Neural progenitor cell (in vitro differentiated cells): Measurements from ENCODE around the gene BSND. TPM values are rescaled to one million over a fixed set of nuclear protein-coding genes. Genes with fewer than 3 reads are reported as not detected.

Experiments
- DNase-seq: peaks from one replicate; pipeline ENCODE4 v3.0.0-alpha.2; 2016; ENCODE audit warnings: low spot score
- H2AFZ ChIP-seq: fragments of 200-600 bp; sonication (generic); replicated peaks from 2 replicates; pipeline ENCODE4 v1.6.1; 2016; ENCODE audit warnings: antibody characterized with exemption
- H3F3A ChIP-seq: fragments of 200-600 bp; sonication (generic); 2 replicates; pipeline ENCODE4 v1.6.1; 2016; ENCODE audit warnings: antibody characterized with exemption, low read depth
- H3K27ac ChIP-seq: fragments of 200-600 bp; sonication (generic); 2 replicates; pipeline ENCODE4 v1.5.1; 2016; ENCODE audit warnings: mild to moderate bottlenecking
- H3K27me3 ChIP-seq: fragments of 200-600 bp; sonication (generic); 2 replicates; pipeline ENCODE4 v1.6.1; 2016; ENCODE audit warnings: mild to moderate bottlenecking, moderate library complexity
- H3K36me3 ChIP-seq: fragments of 200-600 bp; sonication (generic); 2 replicates; pipeline ENCODE4 v1.5.1; 2016
- H3K4me1 ChIP-seq: fragments of 200-600 bp; sonication (generic); 2 replicates; pipeline ENCODE4 v1.6.1; 2016; ENCODE audit warnings: mixed run types
- H3K4me2 ChIP-seq: fragments of 200-600 bp; sonication (generic); 2 replicates; pipeline ENCODE4 v1.6.1; 2016
- H3K4me3 ChIP-seq: fragments of 200-600 bp; sonication (generic); 2 replicates; pipeline ENCODE4 v1.5.1; 2016
- H3K79me2 ChIP-seq: fragments of 200-600 bp; sonication (generic); 2 replicates; pipeline ENCODE4 v1.6.1; 2016; ENCODE audit warnings: low read depth
- H3K9ac ChIP-seq: fragments of 200-600 bp; sonication (generic); 2 replicates; pipeline ENCODE4 v1.6.1; 2016
- H3K9me3 ChIP-seq: fragments of 200-600 bp; sonication (generic); 2 replicates; pipeline ENCODE4 v1.5.1; 2016; ENCODE audit warnings: low read depth
- H4K20me1 ChIP-seq: fragments of 200-600 bp; sonication (generic); 2 replicates; pipeline ENCODE4 v1.6.1; 2016; ENCODE audit warnings: low read depth
- H3K27ac Mint-ChIP-seq: 3 replicates; pipeline ENCODE4 v1.8.0; 2021; ENCODE audit warnings: mixed read lengths
- H3K27me3 Mint-ChIP-seq: 2 replicates; pipeline ENCODE4 v1.8.0; 2022; ENCODE audit warnings: low read depth, mild to moderate bottlenecking, inconsistent platforms, moderate library complexity, mixed read lengths; ENCODE audit not compliant: insufficient read depth
- H3K36me3 Mint-ChIP-seq: 3 replicates; pipeline ENCODE4 v1.8.0; 2021; ENCODE audit warnings: mixed read lengths
- H3K4me1 Mint-ChIP-seq: 3 replicates; pipeline ENCODE4 v1.8.0; 2021; ENCODE audit warnings: mixed read lengths
- H3K4me3 Mint-ChIP-seq: 3 replicates; pipeline ENCODE4 v1.8.0; 2021; ENCODE audit warnings: mild to moderate bottlenecking, moderate library complexity, mixed read lengths
- H3K9me3 Mint-ChIP-seq: 3 replicates; pipeline ENCODE4 v1.8.0; 2020; ENCODE audit warnings: mixed read lengths
- EZH2 ChIP-seq: fragments of 200-600 bp; sonication (generic); IDR thresholded peaks from 2 replicates; pipeline ENCODE4 v1.6.1; 2017; ENCODE audit warnings: antibody characterized with exemption, mild to moderate bottlenecking, moderate library complexity
- EZH2phosphoT487 ChIP-seq: fragments of 200-600 bp; sonication (generic); IDR thresholded peaks from 2 replicates; pipeline ENCODE4 v1.6.1; 2017; ENCODE audit warnings: antibody characterized with exemption
- total RNA-seq: library from RNA; depleted of rRNA; stranded (reverse); fragments of >200 nt; gene quantifications from 2 replicates; pipeline ENCODE4 v1.2.3, GENCODE V29; 2015; ENCODE audit warnings: low replicate concordance
- TF ChIP-seq, protein P1 (sequence below): fragments of 200-600 bp; sonication (generic); IDR thresholded peaks from 2 replicates; pipeline ENCODE4 v1.5.1; 2017; ENCODE audit warnings: antibody characterized with exemption, mild to moderate bottlenecking

The BSND gene
- total RNA-seq, 1 donor from 2014 or later, result not detected

DNA sequence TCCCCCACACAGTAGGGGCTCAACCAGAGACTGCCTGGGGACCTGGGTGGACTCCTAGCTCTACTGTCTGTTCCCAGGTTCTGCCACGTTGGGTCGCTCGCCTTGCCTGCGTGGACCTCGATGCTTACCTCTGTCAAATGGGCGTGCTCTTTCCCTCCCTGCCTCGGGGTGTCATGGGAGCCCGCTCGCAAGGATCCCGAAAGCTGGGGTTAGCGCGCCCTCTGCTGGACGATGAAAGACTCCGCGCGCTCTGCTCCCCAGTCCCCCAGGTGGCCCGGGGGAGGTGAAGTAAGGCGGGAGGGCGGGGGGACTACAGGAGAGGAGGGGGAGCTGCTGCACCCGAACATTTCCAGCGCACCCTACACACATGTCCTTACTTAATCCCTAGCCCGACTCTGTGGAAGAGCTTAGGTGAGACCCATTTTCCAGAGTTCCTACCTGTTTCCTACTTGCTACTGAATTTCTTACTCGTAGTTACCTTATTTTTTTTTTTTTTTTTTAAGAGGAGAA lies 2.3 kb upstream of the BSND start:
- Mint-ChIP-seq H3K4me3 (peak overlapping the region; percentile 64), H3K36me3 (no peaks in the 10 kb centered on the region), H3K4me1 (peaks cover 32% of the 10 kb centered on the region), H3K9me3 (no peaks in the 10 kb centered on the region), H3K27ac (no peak overlapping the region), H3K27me3 (peaks cover 38% of the 10 kb centered on the region)
- Histone ChIP-seq H3K27ac (no peak overlapping the region), H3F3A (peaks cover 9% of the 10 kb centered on the region), H2AFZ (peak overlapping the region; percentile 66), H3K9ac (no peak overlapping the region), H3K4me2 (peak overlapping the region; percentile 82), H3K79me2 (no peaks in the 10 kb centered on the region), H3K4me1 (peaks cover 14% of the 10 kb centered on the region), H3K27me3 (peaks cover 62% of the 10 kb centered on the region), H4K20me1 (peaks cover 2% of the 10 kb centered on the region), H3K36me3 (no peaks in the 10 kb centered on the region), H3K9me3 (no peaks in the 10 kb centered on the region), H3K4me3 (peak overlapping the region; percentile 47)
- peak; percentile 89 for DNase-seq
- TF ChIP-seq EZH2, result no peak
- TF ChIP-seq, protein P1, sequence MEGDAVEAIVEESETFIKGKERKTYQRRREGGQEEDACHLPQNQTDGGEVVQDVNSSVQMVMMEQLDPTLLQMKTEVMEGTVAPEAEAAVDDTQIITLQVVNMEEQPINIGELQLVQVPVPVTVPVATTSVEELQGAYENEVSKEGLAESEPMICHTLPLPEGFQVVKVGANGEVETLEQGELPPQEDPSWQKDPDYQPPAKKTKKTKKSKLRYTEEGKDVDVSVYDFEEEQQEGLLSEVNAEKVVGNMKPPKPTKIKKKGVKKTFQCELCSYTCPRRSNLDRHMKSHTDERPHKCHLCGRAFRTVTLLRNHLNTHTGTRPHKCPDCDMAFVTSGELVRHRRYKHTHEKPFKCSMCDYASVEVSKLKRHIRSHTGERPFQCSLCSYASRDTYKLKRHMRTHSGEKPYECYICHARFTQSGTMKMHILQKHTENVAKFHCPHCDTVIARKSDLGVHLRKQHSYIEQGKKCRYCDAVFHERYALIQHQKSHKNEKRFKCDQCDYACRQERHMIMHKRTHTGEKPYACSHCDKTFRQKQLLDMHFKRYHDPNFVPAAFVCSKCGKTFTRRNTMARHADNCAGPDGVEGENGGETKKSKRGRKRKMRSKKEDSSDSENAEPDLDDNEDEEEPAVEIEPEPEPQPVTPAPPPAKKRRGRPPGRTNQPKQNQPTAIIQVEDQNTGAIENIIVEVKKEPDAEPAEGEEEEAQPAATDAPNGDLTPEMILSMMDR, result peak; percentile 94

DNA sequence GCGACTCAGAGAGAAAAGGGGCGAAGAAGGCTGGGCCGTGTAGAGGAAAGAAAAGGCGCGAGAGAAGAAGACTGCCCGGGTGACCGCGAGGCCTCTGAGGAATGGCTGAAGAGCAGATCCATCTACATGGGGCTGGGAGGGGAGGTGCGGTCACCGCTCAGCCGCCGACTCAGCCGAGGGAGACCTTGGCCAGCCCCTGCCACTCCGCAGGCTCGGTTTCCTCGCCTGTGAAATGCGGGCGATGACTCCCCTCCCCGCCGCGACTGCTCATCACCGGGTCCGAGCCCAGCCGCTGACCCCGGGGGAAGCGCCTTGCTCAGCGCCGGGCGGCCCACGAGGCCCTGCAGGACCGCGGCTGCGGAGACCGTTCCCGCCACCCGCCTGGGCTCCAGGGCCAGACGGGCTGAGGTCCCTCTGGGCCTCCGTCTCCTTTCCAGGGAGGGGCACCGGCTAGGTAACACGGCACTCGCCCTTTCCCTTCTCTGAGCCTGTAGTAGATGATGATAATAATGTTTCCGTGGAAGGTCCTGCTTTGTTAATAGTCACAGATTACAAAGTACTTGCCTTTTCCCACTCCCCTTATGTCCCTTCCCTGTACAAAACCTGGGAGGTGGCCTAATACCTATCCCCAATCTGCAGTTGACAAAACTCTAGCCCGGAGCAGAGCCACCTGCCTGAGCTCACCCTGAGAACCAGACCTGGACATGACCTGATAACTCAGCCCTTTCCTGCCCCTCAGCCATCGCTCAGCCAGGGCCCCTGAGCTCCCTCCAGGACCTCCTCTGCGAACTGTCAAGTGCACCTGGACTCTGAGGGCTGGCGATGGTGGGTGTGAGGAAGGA lies 1.6 kb upstream of the BSND start:
- Mint-ChIP-seq H3K4me1 (peaks cover 32% of the 10 kb centered on the region), H3K36me3 (no peaks in the 10 kb centered on the region), H3K4me3 (peak overlapping the region; percentile 64), H3K27ac (peak overlapping the region; percentile 68), H3K9me3 (no peaks in the 10 kb centered on the region), H3K27me3 (peaks cover 36% of the 10 kb centered on the region)
- peak overlapping the region; percentile 47 for H3K4me3 ChIP-seq
- H3K36me3 ChIP-seq, result no peaks in the 10 kb centered on the region
- no peak overlapping the region for H3K27ac ChIP-seq
- peaks cover 9% of the 10 kb centered on the region for H3F3A ChIP-seq
- H4K20me1 ChIP-seq, result peaks cover 2% of the 10 kb centered on the region
- H3K27me3 ChIP-seq, result peaks cover 69% of the 10 kb centered on the region
- H2AFZ ChIP-seq, result peak overlapping the region; percentile 66
- H3K4me1 ChIP-seq, result peaks cover 14% of the 10 kb centered on the region
- no peak overlapping the region for H3K9ac ChIP-seq
- no peaks in the 10 kb centered on the region for H3K9me3 ChIP-seq
- peak overlapping the region; percentile 82 for H3K4me2 ChIP-seq
- peak; percentile 86 for TF ChIP-seq EZH2
- TF ChIP-seq EZH2phosphoT487, result peak; percentile 78
- TF ChIP-seq, protein P1, result no peak
- no peaks in the 10 kb centered on the region for H3K79me2 ChIP-seq
- DNase-seq, result peak; percentile 48

DNA sequence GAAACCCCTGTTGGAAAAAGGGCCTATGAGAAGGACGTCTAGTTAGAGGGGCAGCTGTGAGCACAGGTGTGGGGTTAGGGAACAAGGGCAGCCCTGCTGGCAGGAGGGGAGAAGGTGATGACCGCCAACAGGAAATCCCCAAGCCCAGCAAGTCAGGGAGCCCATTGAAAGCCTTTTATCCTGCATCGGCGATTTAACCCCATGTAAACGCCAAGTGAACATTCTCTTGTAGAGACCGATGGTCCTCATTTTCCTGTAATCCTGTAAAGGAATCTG lies 1.1 kb upstream of the BSND start:
- DNase-seq, result no peak
- H4K20me1 ChIP-seq, result peaks cover 2% of the 10 kb centered on the region
- no peak overlapping the region for H3K27ac ChIP-seq
- no peaks in the 10 kb centered on the region for H3K36me3 Mint-ChIP-seq
- no peak overlapping the region for H3K27ac Mint-ChIP-seq
- H3K4me3 Mint-ChIP-seq, result peak overlapping the region; percentile 64
- H3K9me3 ChIP-seq, result no peaks in the 10 kb centered on the region
- peaks cover 72% of the 10 kb centered on the region for H3K27me3 ChIP-seq
- H3K4me1 ChIP-seq, result peaks cover 14% of the 10 kb centered on the region
- H3F3A ChIP-seq, result peaks cover 9% of the 10 kb centered on the region
- no peak overlapping the region for H3K4me3 ChIP-seq
- H3K27me3 Mint-ChIP-seq, result peaks cover 36% of the 10 kb centered on the region
- H3K36me3 ChIP-seq, result no peaks in the 10 kb centered on the region
- peaks cover 32% of the 10 kb centered on the region for H3K4me1 Mint-ChIP-seq
- H3K79me2 ChIP-seq, result no peaks in the 10 kb centered on the region
- H2AFZ ChIP-seq, result no peak overlapping the region
- H3K9ac ChIP-seq, result no peak overlapping the region
- H3K9me3 Mint-ChIP-seq, result no peaks in the 10 kb centered on the region
- H3K4me2 ChIP-seq, result no peak overlapping the region
- peak; percentile 32 for TF ChIP-seq EZH2phosphoT487
- TF ChIP-seq EZH2, result no peak

DNA sequence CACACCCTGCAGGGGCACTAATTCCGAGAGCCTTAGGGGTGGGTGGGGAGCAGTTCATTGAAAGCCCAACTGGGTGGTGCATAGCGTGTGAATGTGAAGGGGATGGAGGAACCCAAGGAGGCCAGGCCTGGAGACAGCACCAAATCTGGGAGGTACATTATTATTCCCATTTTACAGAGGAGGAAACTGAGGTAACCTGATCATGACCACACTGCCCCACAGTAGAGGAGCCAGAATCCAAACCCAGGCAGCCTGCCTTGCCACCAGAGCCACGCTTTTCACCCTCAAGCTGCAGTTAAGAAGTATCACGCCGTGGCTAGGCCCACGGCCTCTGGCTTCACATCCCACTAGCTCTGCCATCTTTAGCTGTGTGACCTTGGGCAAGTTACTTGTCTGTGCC lies 633 bp upstream of the BSND start:
- Mint-ChIP-seq H3K4me3 (no peak overlapping the region), H3K9me3 (no peaks in the 10 kb centered on the region), H3K27ac (no peak overlapping the region), H3K27me3 (peaks cover 36% of the 10 kb centered on the region), H3K4me1 (peaks cover 32% of the 10 kb centered on the region), H3K36me3 (no peaks in the 10 kb centered on the region)
- peaks cover 72% of the 10 kb centered on the region for H3K27me3 ChIP-seq
- H3K4me3 ChIP-seq, result no peak overlapping the region
- no peak overlapping the region for H3K9ac ChIP-seq
- TF ChIP-seq EZH2phosphoT487 (no peak), EZH2 (no peak)
- TF ChIP-seq, protein P1, result no peak
- no peaks in the 10 kb centered on the region for H3K36me3 ChIP-seq
- H3K4me2 ChIP-seq, result no peak overlapping the region
- no peak overlapping the region for H2AFZ ChIP-seq
- peaks cover 14% of the 10 kb centered on the region for H3K4me1 ChIP-seq
- peaks cover 9% of the 10 kb centered on the region for H3F3A ChIP-seq
- H3K79me2 ChIP-seq, result no peaks in the 10 kb centered on the region
- H3K9me3 ChIP-seq, result no peaks in the 10 kb centered on the region
- no peak for DNase-seq
- H3K27ac ChIP-seq, result no peak overlapping the region
- peaks cover 2% of the 10 kb centered on the region for H4K20me1 ChIP-seq
